Measurements from ENCODE around the gene SPR.

SPR gene

GRCh38 chr2:72915907-72916742 lies 28.9 kb downstream of the SPR start:
- H3K36me3 Mint-ChIP-seq (ENCODE audit: low read depth): no peaks in the 10 kb centered on the region
- H3K9me3 Mint-ChIP-seq: no peaks in the 10 kb centered on the region
- H3K27me3 Mint-ChIP-seq (ENCODE audit: low read depth): peaks cover 78% of the 10 kb centered on the region
- H3K4me1 Mint-ChIP-seq (ENCODE audit: low read depth): peaks cover 8% of the 10 kb centered on the region
- peak overlapping the region; percentile 42 for H3K4me3 Mint-ChIP-seq
- DNase-seq (ENCODE audit: low spot score): no peak
- no peak overlapping the region for H3K27ac Mint-ChIP-seq

GRCh38 chr2:72916743-72917137 lies 29.5 kb downstream of the SPR start:
- Mint-ChIP-seq H3K27me3 (ENCODE audit: low read depth) (peaks cover 78% of the 10 kb centered on the region), H3K9me3 (no peaks in the 10 kb centered on the region), H3K36me3 (ENCODE audit: low read depth) (no peaks in the 10 kb centered on the region), H3K4me3 (peak overlapping the region; percentile 48), H3K27ac (no peak overlapping the region), H3K4me1 (ENCODE audit: low read depth) (peaks cover 8% of the 10 kb centered on the region)
- DNase-seq (ENCODE audit: low spot score): no peak

DNA sequence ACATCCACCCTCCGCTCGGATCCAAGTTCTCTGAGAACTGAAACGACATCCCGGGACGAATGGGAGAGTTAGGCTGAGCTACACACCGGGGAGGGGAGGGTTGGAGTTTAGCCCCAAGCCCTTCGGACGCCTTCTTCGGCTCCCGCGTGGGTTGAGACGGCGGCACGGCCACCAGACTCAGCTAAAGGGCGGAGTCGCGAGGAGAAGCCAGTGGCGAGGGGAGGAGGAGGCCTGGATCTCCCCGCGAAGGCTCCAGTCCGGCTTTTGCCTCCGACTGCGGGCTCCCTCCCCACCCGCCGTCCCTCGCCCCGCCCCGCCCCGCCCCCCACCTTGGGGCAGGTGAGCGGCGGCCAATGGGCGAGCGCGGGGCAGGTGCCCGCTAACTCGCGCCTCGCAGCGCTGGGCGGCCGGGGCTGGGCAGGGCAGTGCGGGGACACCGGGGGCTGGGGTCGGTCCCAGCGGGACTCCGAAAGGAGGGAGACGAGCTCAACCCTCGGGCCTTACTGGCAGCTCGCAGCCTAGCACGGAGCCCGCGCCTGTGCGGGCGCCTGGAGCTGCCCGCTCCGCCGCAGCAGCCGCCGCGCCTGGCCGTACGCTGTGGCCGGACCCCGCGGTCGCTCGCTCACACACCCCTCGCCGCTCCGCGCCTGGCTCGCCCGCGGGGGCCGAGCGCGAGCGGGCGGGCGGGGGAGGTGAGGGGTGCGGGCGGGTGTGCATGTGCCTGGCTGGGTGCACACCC lies 30.1 kb downstream of the SPR start, which contains the start of gene EMX1:
Gene EMX1 (plus strand): TSS at position 382 of the 739 bp plus-strand sequence. CDS start 334 bp downstream, at position 716.
- no peak for DNase-seq (ENCODE audit: low spot score)
- Mint-ChIP-seq H3K27ac (no peak within 1 kb of the TSS), H3K4me3 (peak within 1 kb of the TSS; percentile 48), H3K9me3 (no peaks in the 10 kb centered on the region), H3K4me1 (ENCODE audit: low read depth) (peaks cover 8% of the 10 kb centered on the region), H3K27me3 (ENCODE audit: low read depth) (peaks cover 78% of the 10 kb centered on the region), H3K36me3 (ENCODE audit: low read depth) (no peaks in the 10 kb centered on the region)

- H3K27me3 Mint-ChIP-seq (ENCODE audit: low read depth): peaks cover 80% of the 10 kb centered on the region
- H3K27ac Mint-ChIP-seq: no peak overlapping the region
- no peak for DNase-seq (ENCODE audit: low spot score)
- H3K9me3 Mint-ChIP-seq: no peaks in the 10 kb centered on the region
- no peak overlapping the region for H3K4me3 Mint-ChIP-seq
- no peaks in the 10 kb centered on the region for H3K36me3 Mint-ChIP-seq (ENCODE audit: low read depth)
- H3K4me1 Mint-ChIP-seq (ENCODE audit: low read depth): peaks cover 8% of the 10 kb centered on the region
Observed at GRCh38 chr2:72917877-72918553, 30.8 kb downstream of the SPR start.

GRCh38 chr2:72919414-72920317 lies 32.5 kb downstream of the SPR start:
- H3K9me3 Mint-ChIP-seq: no peaks in the 10 kb centered on the region
- no peak overlapping the region for H3K27ac Mint-ChIP-seq
- H3K27me3 Mint-ChIP-seq (ENCODE audit: low read depth): peaks cover 77% of the 10 kb centered on the region
- no peak overlapping the region for H3K4me3 Mint-ChIP-seq
- peaks cover 11% of the 10 kb centered on the region for H3K4me1 Mint-ChIP-seq (ENCODE audit: low read depth)
- no peaks in the 10 kb centered on the region for H3K36me3 Mint-ChIP-seq (ENCODE audit: low read depth)
- DNase-seq (ENCODE audit: low spot score): no peak

DNA sequence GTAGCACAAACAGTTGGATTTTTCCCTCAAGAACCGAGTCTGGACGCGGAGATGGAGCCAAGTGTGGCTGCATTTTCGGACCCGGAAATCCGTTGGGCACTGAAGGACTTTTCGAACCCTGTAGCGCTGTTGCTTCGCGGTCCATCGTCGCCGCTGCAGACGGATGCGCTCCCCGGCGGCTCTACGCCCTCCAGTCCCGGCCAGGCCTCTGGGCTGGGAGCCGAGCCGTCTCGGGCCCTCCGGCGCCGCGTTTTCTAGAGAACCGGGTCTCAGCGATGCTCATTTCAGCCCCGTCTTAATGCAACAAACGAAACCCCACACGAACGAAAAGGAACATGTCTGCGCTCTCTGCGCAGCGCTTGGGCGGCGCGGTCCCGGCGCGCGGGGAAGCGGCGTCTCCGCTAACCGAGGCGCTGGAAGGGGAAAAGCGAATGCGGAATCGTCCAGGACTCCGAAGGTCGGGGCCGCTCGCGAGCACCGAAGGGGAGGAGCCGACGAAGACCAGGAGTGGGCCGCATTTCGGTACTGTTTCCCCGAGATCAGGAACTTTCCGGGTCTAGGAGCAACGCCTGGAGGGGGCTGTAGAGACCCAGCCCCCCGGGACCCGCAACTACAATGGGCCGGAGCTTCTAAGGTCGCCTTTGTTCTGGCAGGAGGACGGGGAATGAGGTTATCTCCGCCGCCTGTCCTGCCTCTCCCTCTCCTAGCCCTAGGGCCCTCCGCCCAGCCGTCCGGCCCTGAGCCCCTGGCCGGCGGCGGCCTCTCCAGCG lies 33.3 kb downstream of the SPR start:
- Mint-ChIP-seq H3K27me3 (ENCODE audit: low read depth) (peaks cover 76% of the 10 kb centered on the region), H3K4me1 (ENCODE audit: low read depth) (peaks cover 11% of the 10 kb centered on the region), H3K9me3 (no peaks in the 10 kb centered on the region), H3K27ac (no peak overlapping the region), H3K4me3 (peak overlapping the region; percentile 46), H3K36me3 (ENCODE audit: low read depth) (no peaks in the 10 kb centered on the region)
- DNase-seq (ENCODE audit: low spot score): peak; percentile 13

- peaks cover 76% of the 10 kb centered on the region for H3K27me3 Mint-ChIP-seq (ENCODE audit: low read depth)
- H3K27ac Mint-ChIP-seq: no peak overlapping the region
- no peak for DNase-seq (ENCODE audit: low spot score)
- H3K4me1 Mint-ChIP-seq (ENCODE audit: low read depth): peaks cover 11% of the 10 kb centered on the region
- no peaks in the 10 kb centered on the region for H3K9me3 Mint-ChIP-seq
- H3K4me3 Mint-ChIP-seq: no peak overlapping the region
- no peaks in the 10 kb centered on the region for H3K36me3 Mint-ChIP-seq (ENCODE audit: low read depth)
Observed at GRCh38 chr2:72921088-72921851, 34.1 kb downstream of the SPR start.

DNA sequence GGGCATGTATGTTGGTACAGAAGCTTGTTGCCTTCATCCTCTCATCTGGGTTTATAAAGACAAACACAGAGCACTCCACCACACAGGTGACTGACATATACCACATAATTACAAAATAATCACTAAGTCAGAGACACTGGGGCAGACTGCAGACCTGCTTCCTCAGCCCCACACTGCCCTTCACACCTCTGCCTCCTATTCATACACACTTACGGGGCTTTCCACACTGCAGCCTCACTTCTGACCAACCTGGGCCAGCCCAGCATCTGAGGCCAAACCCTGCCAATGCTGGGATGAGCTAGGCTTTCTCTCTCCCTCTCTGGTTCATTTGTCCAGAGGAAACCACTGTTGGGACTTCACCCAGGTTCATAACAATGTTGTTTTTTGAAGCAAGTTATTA lies 34.6 kb downstream of the SPR start:
- peaks cover 71% of the 10 kb centered on the region for H3K27me3 Mint-ChIP-seq (ENCODE audit: low read depth)
- no peaks in the 10 kb centered on the region for H3K9me3 Mint-ChIP-seq
- H3K36me3 Mint-ChIP-seq (ENCODE audit: low read depth): no peaks in the 10 kb centered on the region
- no peak overlapping the region for H3K27ac Mint-ChIP-seq
- no peak for DNase-seq (ENCODE audit: low spot score)
- H3K4me3 Mint-ChIP-seq: no peak overlapping the region
- peaks cover 11% of the 10 kb centered on the region for H3K4me1 Mint-ChIP-seq (ENCODE audit: low read depth)

GRCh38 chr2:72923833-72924352 lies 36.7 kb downstream of the SPR start:
- Mint-ChIP-seq H3K27me3 (ENCODE audit: low read depth) (peaks cover 63% of the 10 kb centered on the region), H3K9me3 (no peaks in the 10 kb centered on the region), H3K27ac (peak overlapping the region; percentile 46), H3K36me3 (ENCODE audit: low read depth) (no peaks in the 10 kb centered on the region), H3K4me3 (no peak overlapping the region), H3K4me1 (ENCODE audit: low read depth) (peaks cover 8% of the 10 kb centered on the region)
- DNase-seq (ENCODE audit: low spot score): no peak

- H3K4me3 Mint-ChIP-seq: no peak overlapping the region
- DNase-seq (ENCODE audit: low spot score): no peak
- H3K4me1 Mint-ChIP-seq (ENCODE audit: low read depth): peaks cover 5% of the 10 kb centered on the region
- no peak overlapping the region for H3K27ac Mint-ChIP-seq
- H3K9me3 Mint-ChIP-seq: no peaks in the 10 kb centered on the region
- H3K27me3 Mint-ChIP-seq (ENCODE audit: low read depth): peaks cover 56% of the 10 kb centered on the region
- no peaks in the 10 kb centered on the region for H3K36me3 Mint-ChIP-seq (ENCODE audit: low read depth)
Observed at GRCh38 chr2:72924353-72925240, 37.4 kb downstream of the SPR start.

DNA sequence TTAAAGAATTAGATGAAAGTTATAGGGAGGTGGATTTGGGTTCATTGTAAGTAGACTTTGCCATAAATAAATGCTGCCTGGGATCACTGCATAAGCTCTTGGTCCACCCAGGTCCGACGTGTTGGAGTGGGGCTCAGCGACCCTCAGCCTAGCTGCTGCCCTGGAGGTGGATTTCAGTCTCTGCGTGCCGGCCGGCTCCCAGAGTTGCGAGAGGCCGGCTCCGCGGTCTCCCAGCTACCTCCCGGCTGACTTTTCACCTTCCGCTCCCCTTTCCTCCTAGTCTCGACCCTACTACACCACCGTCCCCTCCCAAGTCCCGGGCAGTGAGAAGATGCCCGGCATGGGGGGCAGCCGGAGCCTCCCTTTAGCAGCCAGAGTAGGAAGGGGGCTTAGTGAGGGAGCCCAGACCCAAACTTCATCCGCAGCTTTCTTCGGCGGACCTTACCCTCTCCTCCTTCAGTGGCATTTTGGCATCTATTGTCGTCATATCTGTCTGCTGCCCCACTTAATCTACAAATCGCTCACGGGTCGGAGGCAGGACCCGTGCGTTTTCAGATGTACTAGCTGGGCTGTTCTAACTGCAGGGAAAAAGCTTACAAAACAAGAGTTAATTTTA lies 38.2 kb downstream of the SPR start:
- H3K27me3 Mint-ChIP-seq (ENCODE audit: low read depth): peaks cover 48% of the 10 kb centered on the region
- H3K36me3 Mint-ChIP-seq (ENCODE audit: low read depth): no peaks in the 10 kb centered on the region
- DNase-seq (ENCODE audit: low spot score): no peak
- H3K9me3 Mint-ChIP-seq: no peaks in the 10 kb centered on the region
- no peak overlapping the region for H3K27ac Mint-ChIP-seq
- peaks cover 4% of the 10 kb centered on the region for H3K4me1 Mint-ChIP-seq (ENCODE audit: low read depth)
- H3K4me3 Mint-ChIP-seq: no peak overlapping the region
